T-helper 17 cell (primary cell): Measurements from ENCODE around the gene GRID1. TPM values are rescaled to one million over a fixed set of nuclear protein-coding genes. Genes with fewer than 3 reads are reported as not detected.
A peak's percentile ranks its signal among the peaks of the same experiment; 100 is the strongest.

Experiments used
- ATAC-seq: fragments of 150-1000 bp; cut with Tn5 transposase; 2 replicates; pipeline ENCODE4 v1.10.0; 2021; ENCODE audit warnings: mild to moderate bottlenecking, moderate library complexity
- DNase-seq, 3 donors: peaks; one replicate each; pipeline versions ENCODE4 v3.0.0 to v3.0.0-alpha.2; 2020 to 2021
- H3K9me3 ChIP-seq: one replicate; pipeline ENCODE4 v1.7.0; 2013; ENCODE audit warnings: low read length, mild to moderate bottlenecking; ENCODE audit not compliant: control insufficient read depth, poor library complexity, severe bottlenecking
- H3K27ac Mint-ChIP-seq: one replicate; pipeline ENCODE4 v1.8.0; 2022; ENCODE audit warnings: mild to moderate bottlenecking, moderate library complexity, mixed read lengths
- H3K27me3 Mint-ChIP-seq: one replicate; pipeline ENCODE4 v1.8.0; 2022; ENCODE audit warnings: mixed read lengths
- H3K36me3 Mint-ChIP-seq: one replicate; pipeline ENCODE4 v1.8.0; 2022; ENCODE audit warnings: low read depth, mixed read lengths
- H3K4me1 Mint-ChIP-seq: one replicate; pipeline ENCODE4 v1.8.0; 2022; ENCODE audit warnings: mild to moderate bottlenecking, mixed read lengths
- H3K4me3 Mint-ChIP-seq: one replicate; pipeline ENCODE4 v1.8.0; 2022; ENCODE audit warnings: mild to moderate bottlenecking, moderate library complexity, mixed read lengths
- total RNA-seq, 4 donors: library from RNA in 2 of 4; stranded (reverse) in 2 of 4; gene quantifications; one replicate each; pipeline ENCODE4 v1.2.3 and lab custom pipeline; 2022 to 2026

Gene GRID1
- total RNA-seq, 2 donors from 2014 or later: not detected

DNA sequence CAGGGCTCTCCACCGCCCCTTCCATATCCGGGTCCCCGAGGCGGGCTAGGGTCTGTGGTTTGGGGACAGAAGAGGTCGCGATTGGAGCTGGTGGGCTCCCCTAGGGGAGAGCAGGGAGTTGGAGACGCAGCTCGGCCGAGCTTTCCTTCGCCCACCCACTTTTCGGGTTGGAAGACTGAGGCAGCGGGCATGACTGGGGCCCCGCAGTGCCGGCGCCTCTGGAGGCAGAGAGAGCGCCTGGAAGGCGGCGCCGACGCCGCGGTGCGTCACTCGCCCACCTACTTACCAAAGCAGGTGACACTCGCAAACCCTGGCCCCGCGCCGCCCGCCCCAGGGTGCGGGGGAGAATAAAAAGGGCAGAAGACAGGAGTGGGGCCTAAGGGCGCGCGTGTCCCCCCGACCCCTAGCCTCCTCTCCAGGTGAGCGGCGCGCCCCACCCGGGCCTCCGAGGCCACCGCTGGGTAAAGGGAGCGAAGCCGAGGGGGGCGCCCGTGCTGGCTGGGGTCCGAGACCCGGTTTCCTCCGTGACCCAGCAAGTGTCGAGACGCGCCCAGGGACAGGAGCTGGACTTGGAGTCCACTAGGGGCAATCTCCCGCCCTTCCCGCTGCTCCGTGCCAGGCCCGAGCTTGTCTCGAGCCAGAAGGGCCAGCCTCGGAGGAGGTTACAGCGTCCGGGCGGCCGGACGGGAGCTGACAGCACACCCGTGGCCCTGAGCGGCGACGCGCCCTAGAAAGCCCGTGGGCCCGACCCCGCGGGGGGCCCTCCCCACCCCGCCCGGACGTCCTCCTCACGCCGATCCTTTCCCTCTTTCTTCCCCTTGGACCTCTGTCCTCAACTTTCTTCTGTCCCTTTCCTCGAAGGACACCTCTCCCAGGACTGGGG, 34.4 kb upstream of the GRID1 start:
- Mint-ChIP-seq H3K27me3 (no peaks in the 10 kb centered on the region), H3K27ac (peak overlapping the region; percentile 11), H3K4me1 (peaks cover 12% of the 10 kb centered on the region), H3K4me3 (peak overlapping the region; percentile 91), H3K36me3 (no peaks in the 10 kb centered on the region)
- DNase-seq (peak; percentile 52 to 63 (median 54)), ATAC-seq (peak; percentile 65)
- H3K9me3 ChIP-seq: no peaks in the 10 kb centered on the region

DNA sequence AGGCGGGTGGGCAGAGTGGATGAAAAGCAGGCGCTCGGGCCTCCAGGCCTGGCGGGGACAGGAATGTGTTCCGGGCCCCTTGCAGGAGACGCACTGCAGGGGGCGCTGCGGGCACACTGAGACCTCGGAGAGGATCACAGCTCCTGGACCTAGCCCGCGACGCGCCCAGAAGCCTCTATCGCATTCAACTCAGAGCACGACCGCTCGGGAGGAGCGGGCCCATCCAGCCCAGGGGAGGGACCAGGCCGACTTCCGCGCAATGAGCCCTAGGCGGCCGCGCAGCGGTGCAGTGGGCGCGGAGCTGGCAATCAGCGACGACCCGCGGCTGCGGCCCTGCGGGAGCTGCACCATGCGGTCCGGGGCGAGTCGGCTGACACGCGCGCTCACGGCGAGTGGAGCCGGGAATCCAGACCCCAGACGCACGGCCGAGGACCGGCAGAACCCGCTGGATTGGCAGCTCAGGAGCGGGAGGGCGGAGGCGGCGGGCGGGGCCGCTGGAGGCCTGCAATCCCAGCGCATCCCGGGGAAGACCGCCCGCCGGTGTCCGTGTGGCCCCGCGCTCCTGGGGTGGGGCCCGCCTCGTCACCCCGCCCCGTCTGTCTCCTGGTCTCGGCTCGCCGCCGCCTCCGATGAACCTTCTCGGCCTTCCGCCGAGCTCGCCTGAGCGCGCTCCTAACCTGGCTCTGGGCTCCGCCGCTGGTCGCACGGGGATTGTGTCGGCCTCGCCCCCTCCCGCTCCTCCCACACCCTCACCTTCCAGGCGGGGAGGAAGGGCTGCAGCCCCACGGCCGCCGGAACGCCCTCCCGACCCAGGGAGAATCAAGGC, 33.5 kb upstream of the GRID1 start:
- H3K4me1 Mint-ChIP-seq: peaks cover 12% of the 10 kb centered on the region
- DNase-seq (peak; percentile 83 to 92 (median 86)), ATAC-seq (peak; percentile 89)
- H3K4me3 Mint-ChIP-seq: peak overlapping the region; percentile 91
- H3K9me3 ChIP-seq: no peaks in the 10 kb centered on the region
- no peaks in the 10 kb centered on the region for H3K27me3 Mint-ChIP-seq
- H3K36me3 Mint-ChIP-seq: no peaks in the 10 kb centered on the region
- H3K27ac Mint-ChIP-seq: peak overlapping the region; percentile 69

DNA sequence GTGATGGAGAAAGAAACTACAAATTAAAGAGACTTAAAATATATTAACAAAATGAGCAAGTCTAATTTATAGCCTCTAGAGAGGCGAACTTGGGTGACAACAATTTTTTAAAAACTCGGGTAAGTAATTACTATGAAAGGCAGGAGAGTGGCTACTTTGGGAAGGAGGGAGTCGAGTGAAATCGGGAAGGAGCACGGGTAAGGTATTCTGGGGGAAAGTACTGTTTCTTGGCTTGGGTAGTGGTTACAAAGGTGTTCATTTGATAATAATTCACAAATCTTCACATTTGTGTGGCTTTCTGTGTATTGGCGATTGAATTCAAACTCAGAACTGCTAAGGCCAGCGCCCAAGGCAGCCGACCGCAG, 32.9 kb upstream of the GRID1 start:
- DNase-seq: no peak
- ATAC-seq: no peak
- Mint-ChIP-seq H3K4me1 (peaks cover 12% of the 10 kb centered on the region), H3K27me3 (no peaks in the 10 kb centered on the region), H3K36me3 (no peaks in the 10 kb centered on the region), H3K4me3 (peak overlapping the region; percentile 91), H3K27ac (peak overlapping the region; percentile 69)
- no peaks in the 10 kb centered on the region for H3K9me3 ChIP-seq

DNA sequence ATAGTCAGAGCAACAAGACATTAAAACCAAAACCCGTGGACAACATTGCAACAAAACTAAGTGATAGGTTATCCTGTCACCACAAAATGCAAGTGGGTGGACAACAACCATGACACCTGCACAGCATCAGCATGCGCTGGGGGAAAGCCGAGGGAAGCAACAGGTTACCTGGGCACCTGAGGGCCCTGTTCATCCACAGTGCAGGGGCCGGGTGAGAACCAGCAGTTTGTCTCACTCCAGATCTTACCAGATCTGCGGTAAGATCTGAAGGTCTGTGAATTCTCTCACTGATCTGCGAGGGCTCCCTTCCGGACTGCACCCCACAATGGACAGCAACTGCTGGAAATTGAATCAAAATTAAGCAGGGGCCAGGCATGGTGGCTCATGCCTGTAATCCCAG, 30.5 kb upstream of the GRID1 start:
- ATAC-seq: no peak
- Mint-ChIP-seq H3K27ac (peak overlapping the region; percentile 16), H3K27me3 (peaks cover 3% of the 10 kb centered on the region), H3K4me1 (peaks cover 9% of the 10 kb centered on the region), H3K4me3 (no peak overlapping the region), H3K36me3 (no peaks in the 10 kb centered on the region)
- H3K9me3 ChIP-seq: no peaks in the 10 kb centered on the region
- DNase-seq: no peak

DNA sequence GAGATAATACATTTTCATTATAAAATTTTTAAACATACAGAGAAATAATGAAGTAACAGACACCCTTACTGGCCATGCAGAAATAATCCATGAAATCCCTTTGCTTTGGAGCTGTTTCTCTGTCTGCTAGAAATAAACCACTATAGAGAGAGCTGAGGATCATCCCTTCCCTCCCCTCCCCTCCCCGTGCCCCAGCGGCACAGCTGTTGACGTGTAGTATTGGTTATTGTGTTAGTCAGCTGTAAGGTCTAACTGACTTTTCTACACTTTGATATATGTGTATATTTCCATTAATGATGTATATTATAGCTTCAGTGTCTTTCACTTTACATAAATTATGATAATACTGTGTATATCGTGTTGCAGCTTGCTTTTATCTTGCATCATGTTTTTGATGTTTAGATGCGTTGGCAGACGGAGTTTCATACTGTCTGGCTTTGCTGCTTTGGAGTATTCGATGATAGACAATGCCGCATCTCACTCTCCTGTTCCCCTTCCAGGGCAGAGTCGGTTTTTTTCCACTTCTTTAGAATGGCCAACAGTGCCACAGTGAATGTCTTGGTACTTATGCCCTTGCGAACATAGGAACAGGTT, 27.4 kb upstream of the GRID1 start:
- no peaks in the 10 kb centered on the region for H3K9me3 ChIP-seq
- H3K4me1 Mint-ChIP-seq: peaks cover 4% of the 10 kb centered on the region
- peaks cover 2% of the 10 kb centered on the region for H3K36me3 Mint-ChIP-seq
- H3K27me3 Mint-ChIP-seq: peaks cover 24% of the 10 kb centered on the region
- no peak overlapping the region for H3K27ac Mint-ChIP-seq
- DNase-seq: no peak
- no peak overlapping the region for H3K4me3 Mint-ChIP-seq
- ATAC-seq: no peak

DNA sequence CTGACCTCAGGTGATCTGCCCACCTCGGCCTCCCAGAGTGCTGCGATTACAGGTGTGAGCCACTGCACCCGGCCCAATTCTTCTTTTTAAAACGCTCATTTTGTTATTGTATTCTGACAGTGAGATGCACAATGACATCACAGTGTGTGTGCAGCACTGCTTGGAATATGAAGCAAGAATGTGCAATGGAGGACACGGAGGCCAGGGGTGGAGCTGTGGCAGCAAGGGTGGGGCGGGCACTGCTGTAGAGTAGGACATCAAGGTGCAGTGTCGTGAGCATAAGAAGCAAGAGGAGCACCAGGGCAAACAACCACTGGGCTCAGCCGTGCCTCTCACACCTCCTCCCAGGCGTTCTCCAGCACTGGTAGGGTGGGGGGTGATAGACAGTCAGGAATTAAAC, 26.8 kb upstream of the GRID1 start:
- Mint-ChIP-seq H3K27me3 (peaks cover 27% of the 10 kb centered on the region), H3K4me1 (peaks cover 4% of the 10 kb centered on the region), H3K4me3 (no peak overlapping the region), H3K36me3 (peaks cover 3% of the 10 kb centered on the region), H3K27ac (no peak overlapping the region)
- no peak for ATAC-seq
- no peak for DNase-seq
- H3K9me3 ChIP-seq: no peaks in the 10 kb centered on the region

DNA sequence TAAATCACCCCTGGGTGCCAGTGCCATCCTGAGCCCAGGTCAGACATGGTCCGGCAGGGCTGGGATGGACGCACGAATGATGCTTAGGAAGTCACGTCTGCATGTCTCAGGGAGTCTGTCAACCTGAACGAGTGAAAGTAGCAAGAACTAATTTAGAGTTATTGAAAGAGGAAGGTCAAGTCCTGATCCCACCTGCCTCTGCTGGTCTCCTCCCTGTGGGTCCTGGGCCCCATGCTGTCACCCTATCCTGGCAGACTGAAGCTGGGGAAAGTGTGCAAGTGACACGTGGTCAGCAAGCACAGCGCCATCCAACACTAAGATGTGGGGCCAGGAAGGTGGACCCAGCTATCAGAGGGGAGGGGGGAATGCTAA, 26.1 kb upstream of the GRID1 start:
- DNase-seq: no peak
- peaks cover 8% of the 10 kb centered on the region for H3K4me1 Mint-ChIP-seq
- no peak overlapping the region for H3K4me3 Mint-ChIP-seq
- H3K9me3 ChIP-seq: no peaks in the 10 kb centered on the region
- H3K36me3 Mint-ChIP-seq: peaks cover 5% of the 10 kb centered on the region
- peaks cover 34% of the 10 kb centered on the region for H3K27me3 Mint-ChIP-seq
- no peak for ATAC-seq
- no peak overlapping the region for H3K27ac Mint-ChIP-seq

DNA sequence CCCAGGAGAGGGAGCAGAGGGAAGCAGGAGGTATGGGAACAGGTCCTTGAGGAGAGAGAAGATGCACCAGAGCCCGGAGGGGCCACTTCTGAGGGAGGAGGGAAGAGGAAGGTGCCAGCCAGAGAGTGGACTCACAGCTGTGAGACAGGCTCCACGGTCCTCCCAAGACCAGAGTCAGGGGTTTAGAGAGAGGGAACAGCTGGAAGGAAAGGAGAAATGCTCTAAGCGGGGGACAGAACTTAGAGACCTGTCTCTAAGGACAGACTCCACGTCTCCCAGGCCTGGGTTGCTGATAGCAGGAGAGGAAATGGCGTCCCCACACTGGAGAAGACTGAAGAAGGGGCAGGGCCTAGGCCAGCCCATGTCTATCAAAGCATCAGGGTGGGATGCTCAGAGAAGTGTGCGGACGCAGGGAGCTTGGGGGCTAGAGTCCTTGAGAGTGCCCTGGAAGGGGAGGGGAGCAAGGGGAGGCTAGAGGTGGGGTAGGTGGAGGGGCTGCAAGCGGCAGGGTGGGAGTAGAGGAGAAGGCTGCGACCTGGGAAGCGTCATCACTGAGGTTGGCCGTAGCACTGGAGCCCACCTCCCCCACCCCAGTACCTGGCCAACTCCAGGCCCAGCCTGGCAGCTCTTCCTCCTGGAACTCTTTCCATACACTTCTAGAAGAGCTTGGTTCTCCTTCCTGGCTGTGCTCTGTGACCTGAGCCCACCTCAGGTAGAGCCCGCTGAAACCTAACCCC, 25.6 kb upstream of the GRID1 start:
- Mint-ChIP-seq H3K36me3 (peaks cover 5% of the 10 kb centered on the region), H3K27me3 (peaks cover 39% of the 10 kb centered on the region), H3K27ac (no peak overlapping the region), H3K4me3 (no peak overlapping the region), H3K4me1 (peaks cover 12% of the 10 kb centered on the region)
- no peak for DNase-seq
- no peaks in the 10 kb centered on the region for H3K9me3 ChIP-seq
- no peak for ATAC-seq

DNA sequence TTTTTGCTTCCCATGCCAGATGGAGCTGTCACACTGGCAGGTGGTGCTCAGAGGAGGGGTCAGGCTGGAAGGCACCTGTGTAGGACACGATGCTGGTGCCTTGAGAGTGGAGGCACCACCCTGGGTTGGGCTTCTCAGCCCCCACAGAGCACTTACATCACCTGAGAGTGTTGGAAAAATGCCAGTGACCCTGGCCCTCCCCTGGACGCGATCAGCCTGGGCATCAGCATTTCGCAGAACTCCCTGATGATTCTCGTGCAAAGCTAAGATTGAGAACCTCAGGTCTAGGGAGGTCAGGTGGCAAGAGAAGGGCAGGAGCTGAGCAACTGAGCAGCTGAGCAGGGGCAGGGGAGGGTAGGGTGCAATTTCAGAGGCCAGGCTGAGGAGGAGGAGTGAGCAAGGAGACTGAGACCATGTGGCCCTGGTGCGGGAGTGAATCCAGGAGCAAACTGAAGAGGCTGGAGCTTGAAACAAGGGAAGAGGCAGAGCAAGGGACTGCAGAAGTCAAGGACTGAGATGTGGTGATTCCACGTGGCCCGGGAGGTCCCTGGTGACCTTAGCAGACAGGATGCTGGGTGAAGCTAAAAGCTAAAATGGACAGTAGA, 24.7 kb upstream of the GRID1 start:
- H3K27ac Mint-ChIP-seq: no peak overlapping the region
- H3K36me3 Mint-ChIP-seq: peaks cover 5% of the 10 kb centered on the region
- H3K4me1 Mint-ChIP-seq: peaks cover 12% of the 10 kb centered on the region
- no peaks in the 10 kb centered on the region for H3K9me3 ChIP-seq
- peaks cover 40% of the 10 kb centered on the region for H3K27me3 Mint-ChIP-seq
- ATAC-seq (no peak), DNase-seq (no peak)
- H3K4me3 Mint-ChIP-seq: no peak overlapping the region

DNA sequence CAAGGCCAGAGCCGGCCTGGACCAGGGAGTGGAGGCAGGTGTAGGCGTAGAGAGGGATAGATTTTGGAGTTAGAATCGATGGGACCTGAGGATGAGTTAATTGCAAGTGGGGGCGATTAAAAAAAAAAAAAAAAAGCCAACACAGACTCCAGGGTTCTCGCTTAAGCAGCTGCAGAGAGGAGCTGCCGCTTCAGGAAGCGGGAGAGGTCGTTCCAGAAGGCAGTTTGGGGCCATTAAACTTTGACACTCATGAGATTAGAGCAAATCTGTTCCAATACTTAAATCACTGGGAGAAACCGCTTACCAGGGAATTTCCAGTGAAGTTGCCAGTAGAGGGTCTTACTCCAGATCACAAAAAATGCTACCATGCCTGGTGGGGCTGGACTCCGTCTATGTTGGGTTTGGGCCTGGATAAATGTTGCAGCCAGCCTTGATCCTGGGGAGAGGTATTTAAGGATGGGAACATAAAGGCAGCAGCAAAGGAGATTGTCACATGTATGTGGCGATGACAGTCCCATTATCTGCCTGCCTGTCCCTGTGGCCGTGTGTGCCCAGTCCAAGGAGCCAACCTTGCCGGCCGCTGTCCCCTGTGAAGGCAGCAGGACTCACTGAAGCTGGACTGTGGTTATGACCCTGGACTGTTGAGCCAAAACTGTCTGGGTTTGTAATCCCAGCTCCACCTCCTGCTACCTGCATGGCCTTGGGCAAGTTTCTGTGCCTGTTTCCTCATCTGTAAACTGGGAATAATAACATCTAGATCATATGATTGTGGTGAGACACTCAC, 23.9 kb upstream of the GRID1 start:
- no peak for DNase-seq
- Mint-ChIP-seq H3K27me3 (peaks cover 43% of the 10 kb centered on the region), H3K27ac (peak overlapping the region; percentile 61), H3K4me3 (peak overlapping the region; percentile 65), H3K4me1 (peaks cover 12% of the 10 kb centered on the region), H3K36me3 (peaks cover 5% of the 10 kb centered on the region)
- no peaks in the 10 kb centered on the region for H3K9me3 ChIP-seq
- no peak for ATAC-seq

DNA sequence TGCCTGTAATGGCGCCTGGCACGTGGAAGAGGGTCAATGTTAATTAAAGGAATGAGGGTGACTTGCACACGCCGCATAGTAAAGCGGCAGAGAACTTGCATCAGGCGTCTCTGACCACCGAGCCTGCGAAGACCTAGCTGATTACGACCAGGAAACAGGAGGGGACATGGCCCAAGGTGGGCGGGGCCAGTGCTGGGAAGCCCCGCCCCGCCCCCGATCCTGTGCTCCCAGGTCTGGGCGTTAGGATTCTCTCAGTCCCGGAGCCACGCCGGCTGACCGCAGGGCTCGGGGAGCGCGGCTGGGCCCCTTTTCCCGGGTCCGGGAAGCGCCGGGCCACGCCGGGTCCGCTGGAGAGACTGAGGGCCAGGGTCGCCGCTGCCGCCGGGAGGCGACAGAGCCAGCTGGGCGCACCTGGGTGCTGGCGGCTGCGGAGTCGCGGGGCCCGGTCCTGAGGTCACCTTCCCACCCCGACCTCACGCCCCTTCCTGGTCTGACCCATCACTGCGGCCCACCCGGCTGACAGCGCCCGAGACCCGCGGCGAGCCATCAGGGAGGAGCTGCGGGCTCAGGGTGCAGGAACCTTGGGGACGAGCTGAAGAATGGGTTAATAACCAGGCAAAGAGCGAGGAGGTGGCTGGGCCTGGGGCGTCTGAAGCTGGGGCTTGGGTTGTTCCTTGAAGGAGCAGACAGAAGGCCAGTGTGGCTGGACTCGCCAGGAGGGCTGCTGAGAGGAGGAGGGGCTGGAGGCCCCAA, 23.0 kb upstream of the GRID1 start:
- H3K4me3 Mint-ChIP-seq: peak overlapping the region; percentile 85
- H3K36me3 Mint-ChIP-seq: peaks cover 5% of the 10 kb centered on the region
- DNase-seq (no peak), ATAC-seq (peak; percentile 42)
- H3K27ac Mint-ChIP-seq: peak overlapping the region; percentile 61
- no peaks in the 10 kb centered on the region for H3K9me3 ChIP-seq
- peaks cover 49% of the 10 kb centered on the region for H3K27me3 Mint-ChIP-seq
- H3K4me1 Mint-ChIP-seq: peaks cover 12% of the 10 kb centered on the region
